ENCODE measurements around the gene ADSS1. TPM values are rescaled to one million over a fixed set of nuclear protein-coding genes. Genes with fewer than 3 reads are reported as not detected.
A peak's percentile ranks its signal among the peaks of the same experiment; 100 is the strongest.

Gene ADSS1
- total and polyA plus RNA-seq, 3 experiments from 2014 or later, result 1.4 to 1.6 (median 1.5) TPM

- peaks cover 17% of the 10 kb centered on the region for H3K4me1 ChIP-seq (ENCODE audit: insufficient read depth, low read length)
- Mint-ChIP-seq H3K4me3 (no peak overlapping the region), H3K27me3 (no peaks in the 10 kb centered on the region), H3K4me1 (peaks cover 28 to 55% (median 32%) of the 10 kb centered on the region in 3 donors), H3K27ac (no peak overlapping the region), H3K9me3 (no peaks in the 10 kb centered on the region), H3K36me3 (peaks cover 3 to 79% (median 14%) of the 10 kb centered on the region in 3 donors)
- peaks cover 12% of the 10 kb centered on the region for H3K36me3 ChIP-seq (ENCODE audit: insufficient read depth, low read length)
- no peaks in the 10 kb centered on the region for H3K9me3 ChIP-seq (ENCODE audit: low read length)
- H3K4me3 ChIP-seq (ENCODE audit: low read length), result no peak overlapping the region
- no peaks in the 10 kb centered on the region for H3K27me3 ChIP-seq (ENCODE audit: insufficient read depth, low read length, poor library complexity, severe bottlenecking)
- DNase-seq, result no peak
- ChIA-PET CTCF (interaction anchor here (1.7 kb wide), 1 partner anchor 12 kb away, joined by 6 read pairs; no protein-coding TSS in a partner anchor), POLR2A (no interaction called here)
- H3K27ac ChIP-seq (ENCODE audit: low read depth, low read length), result no peak overlapping the region
Measured at GRCh38 chr14:104757238-104757585, 33.2 kb downstream of the ADSS1 start.

- no peaks in the 10 kb centered on the region for H3K9me3 Mint-ChIP-seq
- no peaks in the 10 kb centered on the region for H3K9me3 ChIP-seq (ENCODE audit: low read length)
- H3K4me1 Mint-ChIP-seq, result peaks cover 28 to 49% (median 32%) of the 10 kb centered on the region in 3 donors
- no peaks in the 10 kb centered on the region for H3K27me3 Mint-ChIP-seq
- peak overlapping the region in 1 of 7 donors; percentile 56 for H3K4me3 Mint-ChIP-seq
- H3K27ac ChIP-seq (ENCODE audit: low read depth, low read length), result no peak overlapping the region
- H3K4me3 ChIP-seq (ENCODE audit: low read length), result no peak overlapping the region
- H3K27ac Mint-ChIP-seq, result peak overlapping the region in 1 of 8 donors; percentile 37
- POLR2A ChIA-PET, result no interaction called here
- CTCF ChIA-PET, result interaction anchor here (1.7 kb wide), 1 partner anchor 11 kb away, joined by 6 read pairs; no protein-coding TSS in a partner anchor
- peaks cover 12% of the 10 kb centered on the region for H3K36me3 ChIP-seq (ENCODE audit: insufficient read depth, low read length)
- peaks cover 17% of the 10 kb centered on the region for H3K4me1 ChIP-seq (ENCODE audit: insufficient read depth, low read length)
- peaks cover 5 to 78% (median 15%) of the 10 kb centered on the region in 3 donors for H3K36me3 Mint-ChIP-seq
- no peak for DNase-seq
- H3K27me3 ChIP-seq (ENCODE audit: insufficient read depth, low read length, poor library complexity, severe bottlenecking), result no peaks in the 10 kb centered on the region
Measured at GRCh38 chr14:104757681-104758392, 33.8 kb downstream of the ADSS1 start.

- Mint-ChIP-seq H3K4me1 (peaks cover 20 to 36% (median 24%) of the 10 kb centered on the region in 3 donors), H3K9me3 (no peaks in the 10 kb centered on the region), H3K36me3 (peaks cover 5 to 72% (median 15%) of the 10 kb centered on the region in 3 donors), H3K27ac (peak overlapping the region in 1 of 8 donors; percentile 85), H3K4me3 (peak overlapping the region in 1 of 7 donors; percentile 68), H3K27me3 (no peaks in the 10 kb centered on the region)
- Histone ChIP-seq H3K27me3 (ENCODE audit: insufficient read depth, low read length, poor library complexity, severe bottlenecking) (no peaks in the 10 kb centered on the region), H3K9me3 (ENCODE audit: low read length) (no peaks in the 10 kb centered on the region), H3K27ac (ENCODE audit: low read depth, low read length) (no peak overlapping the region), H3K4me3 (ENCODE audit: low read length) (no peak overlapping the region), H3K36me3 (ENCODE audit: insufficient read depth, low read length) (peaks cover 12% of the 10 kb centered on the region), H3K4me1 (ENCODE audit: insufficient read depth, low read length) (peaks cover 9% of the 10 kb centered on the region)
- no peak for DNase-seq
- CTCF ChIA-PET, result interaction anchor here (1.7 to 1.9 kb wide), 2 partner anchors 9 to 67 kb away, joined by 5 to 8 read pairs; no protein-coding TSS in a partner anchor
- POLR2A ChIA-PET, result no interaction called here
Measured at GRCh38 chr14:104758981-104759969, 35.2 kb downstream of the ADSS1 start.

GRCh38 chr14:104765517-104765916 is 41.5 kb downstream of the ADSS1 start:
- CTCF ChIA-PET, result interaction anchor here (1.3 to 8.7 kb wide), 2 partner anchors 13 to 61 kb away, joined by 6 to 118 read pairs; partner anchors contain the start of gene SIVA1
- H3K36me3 ChIP-seq (ENCODE audit: insufficient read depth, low read length), result peaks cover 5% of the 10 kb centered on the region

GRCh38 chr14:104766256-104766862 is 42.3 kb downstream of the ADSS1 start:
- Histone ChIP-seq H3K9me3 (ENCODE audit: low read length) (no peaks in the 10 kb centered on the region), H3K4me1 (ENCODE audit: insufficient read depth, low read length) (no peaks in the 10 kb centered on the region), H3K4me3 (ENCODE audit: low read length) (no peak overlapping the region), H3K36me3 (ENCODE audit: insufficient read depth, low read length) (peaks cover 2% of the 10 kb centered on the region), H3K27me3 (ENCODE audit: insufficient read depth, low read length, poor library complexity, severe bottlenecking) (no peaks in the 10 kb centered on the region), H3K27ac (ENCODE audit: low read depth, low read length) (no peak overlapping the region)
- no peaks in the 10 kb centered on the region for H3K27me3 Mint-ChIP-seq
- H3K4me1 Mint-ChIP-seq, result peaks cover 0 to 15% (median 3%) of the 10 kb centered on the region in 3 donors
- H3K27ac Mint-ChIP-seq, result no peak overlapping the region
- ChIA-PET POLR2A (no interaction called here), CTCF (interaction anchor here (1.2 to 8.7 kb wide), 5 partner anchors 12 to 61 kb away, joined by 3 to 118 read pairs (median 4); partner anchors contain the start of gene SIVA1)
- peaks cover 0 to 2% (median 0%) of the 10 kb centered on the region in 5 donors for H3K9me3 Mint-ChIP-seq
- no peak for DNase-seq
- H3K36me3 Mint-ChIP-seq, result peaks cover 8 to 25% (median 11%) of the 10 kb centered on the region in 3 donors
- H3K4me3 Mint-ChIP-seq, result no peak overlapping the region

More at GRCh38 chr14:104765517-104765916, 41.5 kb downstream of the ADSS1 start:
- peaks cover 0 to 2% (median 0%) of the 10 kb centered on the region in 5 donors for H3K9me3 Mint-ChIP-seq
- Histone ChIP-seq H3K4me3 (ENCODE audit: low read length) (no peak overlapping the region), H3K27ac (ENCODE audit: low read depth, low read length) (no peak overlapping the region), H3K27me3 (ENCODE audit: insufficient read depth, low read length, poor library complexity, severe bottlenecking) (no peaks in the 10 kb centered on the region), H3K9me3 (ENCODE audit: low read length) (no peaks in the 10 kb centered on the region), H3K4me1 (ENCODE audit: insufficient read depth, low read length) (no peaks in the 10 kb centered on the region)
- peak overlapping the region in 1 of 8 donors; percentile 2 for H3K27ac Mint-ChIP-seq
- no peak overlapping the region for H3K4me3 Mint-ChIP-seq
- peaks cover 3 to 15% (median 5%) of the 10 kb centered on the region in 3 donors for H3K4me1 Mint-ChIP-seq
- H3K36me3 Mint-ChIP-seq, result peaks cover 5 to 26% (median 8%) of the 10 kb centered on the region in 3 donors
- POLR2A ChIA-PET, result no interaction called here
- no peaks in the 10 kb centered on the region for H3K27me3 Mint-ChIP-seq
- DNase-seq, result no peak

- Histone ChIP-seq H3K36me3 (ENCODE audit: insufficient read depth, low read length) (no peaks in the 10 kb centered on the region), H3K4me3 (ENCODE audit: low read length) (no peak overlapping the region), H3K27me3 (ENCODE audit: insufficient read depth, low read length, poor library complexity, severe bottlenecking) (no peaks in the 10 kb centered on the region), H3K27ac (ENCODE audit: low read depth, low read length) (no peak overlapping the region), H3K4me1 (ENCODE audit: insufficient read depth, low read length) (no peaks in the 10 kb centered on the region), H3K9me3 (ENCODE audit: low read length) (no peaks in the 10 kb centered on the region)
- peaks cover 0 to 15% (median 3%) of the 10 kb centered on the region in 3 donors for H3K4me1 Mint-ChIP-seq
- CTCF ChIA-PET, result interaction anchor here (1.2 to 8.7 kb wide), 6 partner anchors 12 to 60 kb away, joined by 3 to 118 read pairs (median 4); partner anchors contain the start of gene SIVA1
- no peaks in the 10 kb centered on the region for H3K27me3 Mint-ChIP-seq
- H3K4me3 Mint-ChIP-seq, result no peak overlapping the region
- peaks cover 0 to 2% (median 0%) of the 10 kb centered on the region in 5 donors for H3K9me3 Mint-ChIP-seq
- peaks cover 8 to 28% (median 9%) of the 10 kb centered on the region in 3 donors for H3K36me3 Mint-ChIP-seq
- POLR2A ChIA-PET, result no interaction called here
- DNase-seq, result no peak
- H3K27ac Mint-ChIP-seq, result no peak overlapping the region
Measured at GRCh38 chr14:104766863-104767633, 43.0 kb downstream of the ADSS1 start.

GRCh38 chr14:104767634-104767918 is 43.5 kb downstream of the ADSS1 start:
- Histone ChIP-seq H3K27me3 (ENCODE audit: insufficient read depth, low read length, poor library complexity, severe bottlenecking) (no peaks in the 10 kb centered on the region), H3K4me3 (ENCODE audit: low read length) (no peak overlapping the region), H3K4me1 (ENCODE audit: insufficient read depth, low read length) (no peaks in the 10 kb centered on the region), H3K27ac (ENCODE audit: low read depth, low read length) (no peak overlapping the region), H3K36me3 (ENCODE audit: insufficient read depth, low read length) (no peaks in the 10 kb centered on the region), H3K9me3 (ENCODE audit: low read length) (no peaks in the 10 kb centered on the region)
- Mint-ChIP-seq H3K36me3 (peaks cover 6 to 29% (median 7%) of the 10 kb centered on the region in 3 donors), H3K9me3 (peaks cover 0 to 2% (median 0%) of the 10 kb centered on the region in 5 donors), H3K4me1 (peaks cover 0 to 15% (median 3%) of the 10 kb centered on the region in 3 donors), H3K27me3 (no peaks in the 10 kb centered on the region), H3K4me3 (no peak overlapping the region), H3K27ac (peak overlapping the region in 1 of 8 donors; percentile 78)
- ChIA-PET CTCF (interaction anchor here (1.2 to 8.7 kb wide), 10 partner anchors 8 to 63 kb away, joined by 3 to 118 read pairs (median 6); partner anchors contain the start of genes AKT1 and SIVA1), POLR2A (no interaction called here)
- DNase-seq, result no peak
